ENCODE measurements around the gene IQCE. TPM values are rescaled to one million over a fixed set of nuclear protein-coding genes. Genes with fewer than 3 reads are reported as not detected.

IQCE gene
- total RNA-seq, 3 donors from 2014 or later (not counting 1 experiment from before 2014, with no cell fraction given) = 9.6 to 13.5 (median 11.3) TPM

GRCh38 chr7:2638224-2638991 is 79.6 kb downstream of the IQCE start:
- TF ChIP-seq, protein P1, sequence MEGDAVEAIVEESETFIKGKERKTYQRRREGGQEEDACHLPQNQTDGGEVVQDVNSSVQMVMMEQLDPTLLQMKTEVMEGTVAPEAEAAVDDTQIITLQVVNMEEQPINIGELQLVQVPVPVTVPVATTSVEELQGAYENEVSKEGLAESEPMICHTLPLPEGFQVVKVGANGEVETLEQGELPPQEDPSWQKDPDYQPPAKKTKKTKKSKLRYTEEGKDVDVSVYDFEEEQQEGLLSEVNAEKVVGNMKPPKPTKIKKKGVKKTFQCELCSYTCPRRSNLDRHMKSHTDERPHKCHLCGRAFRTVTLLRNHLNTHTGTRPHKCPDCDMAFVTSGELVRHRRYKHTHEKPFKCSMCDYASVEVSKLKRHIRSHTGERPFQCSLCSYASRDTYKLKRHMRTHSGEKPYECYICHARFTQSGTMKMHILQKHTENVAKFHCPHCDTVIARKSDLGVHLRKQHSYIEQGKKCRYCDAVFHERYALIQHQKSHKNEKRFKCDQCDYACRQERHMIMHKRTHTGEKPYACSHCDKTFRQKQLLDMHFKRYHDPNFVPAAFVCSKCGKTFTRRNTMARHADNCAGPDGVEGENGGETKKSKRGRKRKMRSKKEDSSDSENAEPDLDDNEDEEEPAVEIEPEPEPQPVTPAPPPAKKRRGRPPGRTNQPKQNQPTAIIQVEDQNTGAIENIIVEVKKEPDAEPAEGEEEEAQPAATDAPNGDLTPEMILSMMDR (IDR thresholded peaks at IDR 0.05) = no peak
- Histone ChIP-seq H3K27me3 (ENCODE audit: control insufficient read depth, insufficient read depth, low read length) (no peaks in the 10 kb centered on the region), H3K27ac (ENCODE audit: low read length) (no peak overlapping the region), H3K9me3 (ENCODE audit: control insufficient read depth, insufficient read depth, low read length) (no peaks in the 10 kb centered on the region), H3K4me3 (ENCODE audit: low read length) (no peak overlapping the region), H3K4me1 (ENCODE audit: control insufficient read depth, insufficient read depth, low read length) (peaks cover 51% of the 10 kb centered on the region), H3K36me3 (ENCODE audit: control insufficient read depth, insufficient read depth, low read length) (no peaks in the 10 kb centered on the region)
- H3K4me1 Mint-ChIP-seq = peaks cover 5 to 16% of the 10 kb centered on the region in 2 donors
- DNase-seq (no peak), ATAC-seq (no peak)
- intact Hi-C loops (cut with micrococcal nuclease) = no loop called here
- WGBS (ENCODE audit: insufficient coverage) = 94% methylated on average over 34 of the region's 34 CpGs
- H3K36me3 Mint-ChIP-seq = no peaks in the 10 kb centered on the region
- no peak overlapping the region for H3K27ac Mint-ChIP-seq
- H3K9me3 Mint-ChIP-seq = no peaks in the 10 kb centered on the region
- H3K27me3 Mint-ChIP-seq (ENCODE audit: low read depth in 2 of 2) = no peaks in the 10 kb centered on the region
- no peak overlapping the region for H3K4me3 Mint-ChIP-seq

DNA sequence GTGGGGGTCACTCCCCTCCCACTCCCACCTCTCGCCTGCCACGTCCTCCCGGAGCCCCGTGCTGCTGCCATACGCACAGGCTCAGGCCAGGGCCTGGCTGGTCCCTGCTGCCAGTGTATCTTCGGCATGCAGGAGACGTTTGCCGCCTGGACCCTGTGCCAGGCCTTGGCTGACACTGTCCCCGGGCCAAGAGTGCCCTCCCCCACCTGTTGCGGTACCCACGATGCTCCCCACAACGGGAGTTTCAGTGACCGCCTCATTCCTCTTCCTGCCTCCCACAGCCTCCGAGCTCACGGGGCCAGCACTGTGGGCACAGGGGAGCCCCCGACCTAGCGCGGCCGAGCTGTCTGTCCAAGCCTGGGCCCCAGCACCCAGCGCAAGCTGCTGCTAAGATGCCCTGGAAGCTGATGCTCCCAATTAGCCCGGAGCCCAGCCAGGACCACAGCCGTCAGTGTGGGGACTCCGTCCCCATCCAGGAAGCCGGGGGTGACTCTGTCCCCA is 80.5 kb downstream of the IQCE start:
- TF ChIP-seq, protein P1 (IDR thresholded peaks at IDR 0.05) = no peak
- Mint-ChIP-seq H3K4me1 (peaks cover 1 to 15% of the 10 kb centered on the region in 2 donors), H3K9me3 (no peaks in the 10 kb centered on the region), H3K36me3 (no peaks in the 10 kb centered on the region), H3K27me3 (ENCODE audit: low read depth in 2 of 2) (no peaks in the 10 kb centered on the region), H3K27ac (no peak overlapping the region), H3K4me3 (no peak overlapping the region)
- Histone ChIP-seq H3K4me3 (ENCODE audit: low read length) (no peak overlapping the region), H3K9me3 (ENCODE audit: control insufficient read depth, insufficient read depth, low read length) (no peaks in the 10 kb centered on the region), H3K27ac (ENCODE audit: low read length) (no peak overlapping the region), H3K4me1 (ENCODE audit: control insufficient read depth, insufficient read depth, low read length) (peaks cover 50% of the 10 kb centered on the region), H3K36me3 (ENCODE audit: control insufficient read depth, insufficient read depth, low read length) (no peaks in the 10 kb centered on the region), H3K27me3 (ENCODE audit: control insufficient read depth, insufficient read depth, low read length) (no peaks in the 10 kb centered on the region)
- WGBS (ENCODE audit: insufficient coverage) = 89% methylated on average over 24 of the region's 24 CpGs
- intact Hi-C loops (cut with micrococcal nuclease) = no loop called here
- DNase-seq = no peak
- no peak for ATAC-seq

DNA sequence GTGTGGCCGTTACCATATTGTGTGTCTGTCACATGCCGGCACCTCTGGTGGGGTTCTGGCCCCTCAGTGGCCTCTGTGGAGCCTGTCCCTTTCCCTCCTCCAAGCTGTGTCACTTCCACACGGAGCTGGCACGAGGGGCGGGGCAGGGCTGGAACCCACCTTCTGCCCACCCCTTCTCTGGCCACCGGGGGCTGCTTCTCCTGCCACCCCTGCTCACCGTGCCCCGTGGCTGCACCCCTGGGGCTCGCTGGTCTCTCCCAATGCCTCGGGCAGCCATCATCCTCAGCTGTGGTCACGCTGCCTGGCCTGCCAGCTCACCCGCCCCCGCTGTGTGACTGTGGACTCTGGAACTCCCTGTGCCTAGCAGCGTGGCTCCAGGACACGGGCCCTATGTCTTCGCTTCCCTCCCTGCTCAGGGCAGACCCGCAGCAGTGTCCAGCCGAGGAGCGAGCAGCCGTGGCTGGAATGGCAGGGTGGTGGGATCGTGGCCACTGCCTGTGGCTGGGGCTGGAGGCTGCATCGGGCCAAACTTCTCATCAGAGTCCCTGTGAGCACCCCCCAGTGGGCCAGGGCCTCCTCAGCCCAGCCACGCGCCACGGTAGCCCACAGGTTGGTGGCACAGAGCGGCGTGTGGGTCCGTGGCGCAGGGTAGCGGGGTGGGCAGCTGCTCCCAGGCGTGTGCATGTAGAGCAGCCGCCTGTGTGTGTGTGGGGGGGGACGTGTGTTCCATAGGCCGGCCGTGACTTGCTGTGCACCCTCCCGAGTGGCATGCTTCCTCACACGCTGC is 81.1 kb downstream of the IQCE start:
- WGBS (ENCODE audit: insufficient coverage) = 90% methylated on average over 37 of the region's 37 CpGs
- no peak overlapping the region for H3K27ac Mint-ChIP-seq
- H3K4me1 Mint-ChIP-seq = peaks cover 8 to 21% of the 10 kb centered on the region in 2 donors
- H3K27ac ChIP-seq (ENCODE audit: low read length) = no peak overlapping the region
- ATAC-seq (no peak), DNase-seq (no peak)
- H3K9me3 ChIP-seq (ENCODE audit: control insufficient read depth, insufficient read depth, low read length) = no peaks in the 10 kb centered on the region
- no peaks in the 10 kb centered on the region for H3K36me3 Mint-ChIP-seq
- no peak overlapping the region for H3K4me3 ChIP-seq (ENCODE audit: low read length)
- intact Hi-C loops (cut with micrococcal nuclease) = no loop called here
- peaks cover 55% of the 10 kb centered on the region for H3K4me1 ChIP-seq (ENCODE audit: control insufficient read depth, insufficient read depth, low read length)
- H3K36me3 ChIP-seq (ENCODE audit: control insufficient read depth, insufficient read depth, low read length) = no peaks in the 10 kb centered on the region
- H3K27me3 Mint-ChIP-seq (ENCODE audit: low read depth in 2 of 2) = no peaks in the 10 kb centered on the region
- TF ChIP-seq, protein P1 (IDR thresholded peaks at IDR 0.05) = no peak
- H3K9me3 Mint-ChIP-seq = no peaks in the 10 kb centered on the region
- H3K27me3 ChIP-seq (ENCODE audit: control insufficient read depth, insufficient read depth, low read length) = no peaks in the 10 kb centered on the region
- H3K4me3 Mint-ChIP-seq = no peak overlapping the region

All from natural killer cell (primary cell).